ACC112 (cell line): ENCODE results near the gene SCG5.

Source experiments
- H2AFZ ChIP-seq: fragments of 200-600 bp; sonication (generic); one replicate; pipeline ENCODE4 v1.6.0; 2017; ENCODE audit warnings: antibody characterized with exemption, low read length; ENCODE audit not compliant: unreplicated experiment
- H3K27ac ChIP-seq: fragments of 200-600 bp; sonication (generic); 2 replicates; pipeline ENCODE4 v1.5.1; 2014; ENCODE audit warnings: low read depth, mild to moderate bottlenecking, antibody characterized with exemption, low read length, moderate library complexity
- H3K27me3 ChIP-seq: fragments of 200-600 bp; sonication (generic); 2 replicates; pipeline ENCODE4 v1.6.1; 2014; ENCODE audit warnings: mild to moderate bottlenecking, antibody characterized with exemption, low read length, moderate library complexity, mixed read lengths; ENCODE audit not compliant: insufficient read depth
- H3K36me3 ChIP-seq: fragments of 200-600 bp; sonication (generic); 2 replicates; pipeline ENCODE4 v1.6.1; 2016; ENCODE audit warnings: mild to moderate bottlenecking, antibody characterized with exemption, low read length, moderate library complexity, mixed read lengths; ENCODE audit not compliant: insufficient read depth
- H3K4me1 ChIP-seq: fragments of 200-600 bp; sonication (generic); one replicate; pipeline ENCODE4 v1.6.1; 2016; ENCODE audit warnings: low read length, mixed read lengths; ENCODE audit not compliant: insufficient read depth, unreplicated experiment, control insufficient read depth
- H3K4me3 ChIP-seq: fragments of 200-600 bp; sonication (generic); 2 replicates; pipeline ENCODE4 v1.5.1; 2014; ENCODE audit warnings: mild to moderate bottlenecking, low read depth, low read length
- H3K79me2 ChIP-seq: fragments of 200-600 bp; sonication (generic); one replicate; pipeline ENCODE4 v1.6.0; 2016; ENCODE audit warnings: low read length; ENCODE audit not compliant: control insufficient read depth, unreplicated experiment, insufficient read depth

SCG5 gene

DNA sequence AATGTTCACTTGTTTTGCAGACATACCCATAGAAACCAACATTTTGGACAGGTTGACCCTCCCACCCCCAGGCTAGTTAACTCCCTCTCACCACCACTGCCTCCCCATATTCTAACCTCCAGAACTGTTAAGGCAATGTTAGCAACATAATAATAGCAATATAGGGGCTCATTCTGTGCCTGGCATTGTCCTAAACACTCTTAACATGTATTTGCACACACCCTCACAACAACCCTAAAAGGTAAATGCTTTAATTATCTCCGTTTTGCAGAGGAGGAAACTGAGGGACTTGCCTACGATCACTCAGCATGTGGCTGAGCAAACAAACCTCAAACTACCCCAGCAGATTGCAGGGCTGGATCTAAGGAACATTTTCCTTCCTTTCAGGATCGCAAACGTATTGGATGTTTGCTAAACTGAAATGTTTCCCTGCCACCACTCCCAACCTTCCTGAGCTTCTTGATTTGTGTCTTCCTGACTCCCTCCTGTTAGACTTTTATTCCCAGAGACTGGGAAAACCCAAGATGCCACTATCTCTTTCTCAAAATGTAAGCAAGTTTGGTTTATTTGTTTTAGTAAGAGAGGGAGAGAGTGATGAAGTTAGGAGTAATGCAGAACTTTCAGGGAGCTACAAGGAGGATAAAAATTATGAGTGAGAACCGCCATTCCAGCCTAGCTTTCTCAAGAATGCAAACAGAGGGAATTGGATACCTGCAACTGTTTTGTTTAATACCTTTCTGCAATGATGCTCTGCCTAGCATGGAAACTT, 1.3 kb downstream of the SCG5 start:
- no peaks in the 10 kb centered on the region for H3K27me3 ChIP-seq
- no peak overlapping the region for H2AFZ ChIP-seq
- peaks cover 11% of the 10 kb centered on the region for H3K36me3 ChIP-seq
- no peak overlapping the region for H3K27ac ChIP-seq
- no peaks in the 10 kb centered on the region for H3K79me2 ChIP-seq
- H3K4me3 ChIP-seq: no peak overlapping the region
- no peaks in the 10 kb centered on the region for H3K4me1 ChIP-seq

DNA sequence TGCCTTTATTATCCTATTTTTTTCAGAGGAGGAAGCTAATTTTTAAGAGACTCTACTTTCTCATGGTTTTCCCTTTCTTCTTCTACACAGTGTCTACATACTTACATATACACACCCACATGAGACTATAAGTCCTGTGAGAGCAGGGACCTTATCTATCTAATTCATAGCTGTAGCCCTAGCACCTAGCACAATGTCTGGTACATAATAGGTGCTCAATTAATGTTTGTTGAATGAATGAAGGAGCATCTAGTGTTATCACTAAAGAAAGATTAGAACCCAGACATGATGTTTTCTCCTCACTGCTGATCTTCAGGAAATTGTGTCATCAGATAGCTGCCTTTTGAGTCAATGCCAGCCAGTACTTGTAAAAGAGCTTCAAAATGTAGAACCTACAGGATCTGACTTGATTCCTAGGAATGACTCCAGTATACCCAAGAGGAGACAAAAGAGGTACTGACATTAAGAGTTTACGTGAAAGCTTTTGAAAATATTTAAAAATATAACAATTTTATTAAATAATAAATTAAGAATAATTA, 2.5 kb downstream of the SCG5 start:
- Histone ChIP-seq H3K79me2 (no peaks in the 10 kb centered on the region), H2AFZ (no peak overlapping the region), H3K27me3 (no peaks in the 10 kb centered on the region), H3K36me3 (peaks cover 7% of the 10 kb centered on the region; the same call in 1 of the 2 replicates), H3K27ac (no peak overlapping the region), H3K4me3 (no peak overlapping the region), H3K4me1 (peaks cover under 1% of the 10 kb centered on the region)

DNA sequence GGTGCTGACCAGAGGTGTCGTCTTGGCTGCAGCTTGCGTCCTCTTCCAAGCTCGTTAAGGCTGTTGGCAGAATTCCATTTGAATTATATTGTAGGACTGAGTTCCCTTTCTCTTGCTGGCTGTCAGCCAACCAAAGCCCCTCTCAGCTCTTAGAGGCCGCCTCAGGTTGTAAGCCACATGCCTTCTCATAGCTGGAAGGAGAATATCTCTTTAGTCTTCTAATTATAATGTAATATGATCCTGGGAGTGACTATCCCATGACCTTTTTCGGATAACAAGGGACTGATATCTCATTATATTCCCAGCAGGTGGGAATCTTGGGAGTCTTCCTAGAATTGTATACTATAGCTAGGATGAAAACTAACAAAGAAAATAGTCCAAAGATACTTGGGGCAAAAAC, 4.8 kb downstream of the SCG5 start:
- no peak overlapping the region for H2AFZ ChIP-seq
- H3K4me1 ChIP-seq: peaks cover 6% of the 10 kb centered on the region
- no peaks in the 10 kb centered on the region for H3K27me3 ChIP-seq
- H3K36me3 ChIP-seq: peaks cover 3% of the 10 kb centered on the region; the same call in 1 of the 2 replicates
- H3K27ac ChIP-seq: no peak overlapping the region
- H3K79me2 ChIP-seq: no peaks in the 10 kb centered on the region
- H3K4me3 ChIP-seq: no peak overlapping the region

DNA sequence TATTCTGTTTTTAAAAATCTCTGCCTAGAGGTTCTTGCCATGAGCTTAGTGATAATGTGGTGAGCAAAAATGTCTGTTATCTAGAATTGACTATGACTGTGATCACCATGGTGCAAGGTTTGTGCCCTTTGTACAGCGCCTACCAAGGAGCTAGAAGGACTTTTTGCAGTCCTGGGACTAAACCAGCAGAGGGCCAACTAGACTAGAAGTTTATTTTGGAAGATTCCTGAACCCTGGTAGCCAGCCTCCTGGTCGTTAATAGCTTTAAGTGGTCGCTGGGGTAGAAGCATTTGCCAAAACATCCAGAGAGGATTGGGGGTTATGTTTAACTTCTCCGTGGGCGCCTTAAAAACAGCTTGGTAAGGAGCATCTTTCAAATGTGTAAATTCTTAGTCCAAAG, 7.8 kb downstream of the SCG5 start:
- H2AFZ ChIP-seq: peak overlapping the region; percentile 84
- no peaks in the 10 kb centered on the region for H3K79me2 ChIP-seq
- no peak overlapping the region for H3K27ac ChIP-seq
- H3K4me1 ChIP-seq: peaks cover 9% of the 10 kb centered on the region
- no peak overlapping the region for H3K4me3 ChIP-seq
- peaks cover 3% of the 10 kb centered on the region; the same call in 1 of the 2 replicates for H3K36me3 ChIP-seq
- no peaks in the 10 kb centered on the region for H3K27me3 ChIP-seq

DNA sequence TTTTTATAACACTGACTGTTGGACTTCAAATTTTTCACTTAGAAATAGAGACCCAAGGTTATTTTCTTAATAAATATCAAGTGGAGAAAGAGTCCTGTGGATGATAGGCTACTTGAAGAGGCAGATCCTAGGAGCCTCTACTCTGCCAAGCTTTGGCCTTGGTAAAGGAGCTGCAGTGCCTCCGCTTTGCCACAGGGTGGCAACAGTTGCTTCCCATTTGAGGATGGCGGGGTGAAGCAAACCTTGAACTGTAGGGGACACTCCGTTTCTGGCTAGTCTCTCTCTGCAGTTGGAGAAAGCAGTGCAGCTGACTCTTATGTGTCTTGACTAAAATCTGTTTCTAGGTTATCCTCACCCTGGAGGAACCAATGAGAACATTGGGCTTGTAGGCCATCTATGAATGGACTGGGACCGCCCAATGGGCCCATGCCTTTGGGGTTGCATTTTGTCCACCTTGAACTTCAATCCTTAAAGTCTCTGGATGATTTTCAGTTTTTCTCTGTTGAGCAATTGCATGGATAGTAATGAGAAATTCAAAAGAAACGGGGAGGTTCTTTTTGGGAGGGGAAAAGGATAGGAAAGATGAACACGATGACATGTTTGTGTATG, 9.8 kb downstream of the SCG5 start:
- Histone ChIP-seq H2AFZ (no peak overlapping the region), H3K4me3 (no peak overlapping the region), H3K36me3 (peaks cover 3% of the 10 kb centered on the region; the same call in 1 of the 2 replicates), H3K27me3 (no peaks in the 10 kb centered on the region), H3K79me2 (no peaks in the 10 kb centered on the region), H3K27ac (no peak overlapping the region), H3K4me1 (peaks cover 18% of the 10 kb centered on the region)

DNA sequence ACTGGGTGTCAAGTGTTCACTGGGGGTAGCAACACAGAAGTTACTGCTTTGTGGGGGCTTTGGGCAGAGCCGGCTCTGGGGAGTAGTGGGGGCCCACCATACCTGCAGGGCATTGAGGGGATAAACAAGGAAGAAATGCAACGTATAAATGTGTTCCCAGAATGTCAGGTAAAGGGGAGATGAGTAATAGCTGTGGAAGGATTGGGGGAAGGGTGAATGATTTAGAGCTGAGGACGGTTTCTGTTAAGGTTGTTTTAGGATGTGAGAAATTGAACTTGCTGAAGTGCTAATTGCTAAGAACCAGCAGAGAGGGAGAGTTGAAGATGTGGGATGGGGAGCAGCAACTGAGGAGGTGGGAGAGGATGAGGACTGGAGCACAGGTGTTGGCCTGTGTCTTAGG, 10.7 kb downstream of the SCG5 start:
- H3K36me3 ChIP-seq: no peaks in the 10 kb centered on the region; the same call in 1 of the 2 replicates
- no peak overlapping the region for H2AFZ ChIP-seq

DNA sequence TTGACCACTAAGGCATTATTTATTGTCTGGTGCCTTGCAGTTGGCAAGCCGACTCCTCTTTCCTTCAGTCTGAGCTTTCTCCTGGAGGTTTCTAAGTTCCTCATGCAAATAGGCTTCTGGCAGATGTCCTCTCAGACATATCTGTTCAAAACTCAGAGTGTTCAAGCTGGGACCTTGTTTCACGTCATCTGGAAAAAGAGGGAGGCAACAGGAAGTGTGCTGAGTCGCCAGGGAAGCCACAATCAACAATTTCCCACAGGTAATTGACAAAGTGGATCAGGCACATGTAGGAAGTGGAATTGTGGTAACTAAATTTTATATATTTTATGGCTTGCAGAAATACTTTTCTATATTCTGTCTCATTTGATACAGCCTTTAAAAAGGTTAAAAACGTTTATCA, 14.6 kb downstream of the SCG5 start:
- peaks cover 55% of the 10 kb centered on the region for H3K4me1 ChIP-seq

More for the DNA sequence above, 10.7 kb downstream of the SCG5 start:
- Histone ChIP-seq H3K27ac (no peak overlapping the region), H3K79me2 (no peaks in the 10 kb centered on the region), H3K4me1 (peaks cover 25% of the 10 kb centered on the region), H3K4me3 (no peak overlapping the region), H3K27me3 (no peaks in the 10 kb centered on the region)

DNA sequence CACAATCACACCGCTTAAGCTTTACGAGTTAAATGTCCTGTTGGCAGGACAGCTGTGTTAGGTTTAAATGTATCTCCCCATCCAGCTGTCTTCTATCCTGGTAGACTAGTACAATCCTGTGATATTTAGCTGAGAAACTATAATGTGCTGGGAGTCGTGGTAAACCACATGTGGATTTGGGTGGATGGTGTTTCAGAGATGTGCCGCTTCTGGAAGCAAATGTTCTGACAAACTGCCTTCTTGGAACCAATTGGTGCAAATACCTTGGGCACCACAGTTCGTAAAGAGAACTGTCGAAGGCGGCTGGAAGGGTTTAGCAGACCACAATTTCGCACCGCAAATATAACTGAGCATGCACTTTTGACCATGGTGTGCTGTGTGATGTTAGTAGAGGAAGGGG, 15.0 kb downstream of the SCG5 start:
- no peaks in the 10 kb centered on the region for H3K27me3 ChIP-seq
- no peak overlapping the region for H3K27ac ChIP-seq
- no peak overlapping the region for H2AFZ ChIP-seq
- H3K4me3 ChIP-seq: no peak overlapping the region
- no peaks in the 10 kb centered on the region; the same call in 1 of the 2 replicates for H3K36me3 ChIP-seq
- peaks cover 52% of the 10 kb centered on the region for H3K4me1 ChIP-seq
- H3K79me2 ChIP-seq: no peaks in the 10 kb centered on the region

More for the DNA sequence above, 14.6 kb downstream of the SCG5 start:
- no peak overlapping the region for H3K4me3 ChIP-seq
- H3K79me2 ChIP-seq: no peaks in the 10 kb centered on the region
- no peaks in the 10 kb centered on the region for H3K27me3 ChIP-seq
- no peak overlapping the region for H2AFZ ChIP-seq
- no peak overlapping the region for H3K27ac ChIP-seq
- no peaks in the 10 kb centered on the region; the same call in 1 of the 2 replicates for H3K36me3 ChIP-seq

DNA sequence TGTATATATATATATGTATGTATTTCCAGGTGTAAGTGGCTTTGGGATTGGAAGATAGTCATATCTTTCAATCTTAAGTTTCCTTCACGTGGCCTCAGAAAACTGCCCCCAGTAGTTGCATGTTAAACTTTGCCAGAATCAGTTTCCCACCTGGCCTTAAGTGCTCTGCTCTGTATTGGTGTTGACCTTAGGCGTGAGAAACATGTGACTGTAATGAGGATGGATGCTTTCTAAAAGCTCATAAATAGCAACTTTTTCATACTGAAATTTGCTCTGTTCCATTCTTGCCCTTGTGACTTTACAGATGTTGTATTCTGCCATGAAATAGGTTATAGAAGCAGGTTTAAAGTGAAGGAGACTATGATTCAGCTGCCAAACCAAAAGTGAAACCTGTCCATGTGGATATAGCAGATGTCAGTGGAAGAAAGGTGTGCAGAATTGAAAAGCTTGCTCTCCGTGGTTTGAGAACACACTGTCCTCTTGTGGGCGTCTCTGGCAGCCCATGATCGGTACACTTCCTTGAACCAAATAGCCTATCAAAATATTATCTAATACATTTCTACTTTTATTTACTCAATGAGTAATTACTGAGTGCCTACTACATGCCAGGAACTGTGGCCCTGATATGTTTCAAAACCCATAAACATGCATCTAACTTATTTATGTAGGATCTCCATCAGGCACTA, 15.8 kb downstream of the SCG5 start:
- peak overlapping the region; percentile 84 for H2AFZ ChIP-seq
- H3K27me3 ChIP-seq: no peaks in the 10 kb centered on the region
- H3K27ac ChIP-seq: peak overlapping the region; percentile 55
- peak overlapping the region; percentile 70 for H3K4me3 ChIP-seq
- H3K4me1 ChIP-seq: peaks cover 51% of the 10 kb centered on the region
- H3K79me2 ChIP-seq: no peaks in the 10 kb centered on the region
- no peaks in the 10 kb centered on the region; the same call in 1 of the 2 replicates for H3K36me3 ChIP-seq

DNA sequence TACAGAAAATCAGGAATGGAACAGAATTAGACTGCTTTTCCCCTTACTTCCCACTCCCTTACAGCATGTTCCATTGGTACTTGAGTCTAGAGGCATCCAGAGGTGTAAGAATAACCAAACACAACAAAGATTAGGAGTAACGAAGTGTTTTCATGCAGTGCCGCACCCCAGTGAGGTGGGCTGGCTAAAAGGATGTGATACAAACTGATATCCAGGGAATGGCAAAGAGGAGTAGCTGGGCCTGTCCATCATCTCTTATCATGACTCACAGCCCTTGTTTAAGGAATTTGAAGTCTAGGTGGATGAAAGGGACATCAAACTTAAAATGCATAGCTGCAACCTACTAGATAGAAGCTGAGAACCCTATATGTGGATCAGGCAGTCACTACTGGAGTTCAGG, 16.4 kb downstream of the SCG5 start:
- Histone ChIP-seq H2AFZ (peak overlapping the region; percentile 40), H3K27me3 (no peaks in the 10 kb centered on the region), H3K79me2 (no peaks in the 10 kb centered on the region), H3K4me3 (peak overlapping the region; percentile 42; the same call in 1 of the 2 replicates), H3K36me3 (no peaks in the 10 kb centered on the region; the same call in 1 of the 2 replicates), H3K4me1 (peaks cover 51% of the 10 kb centered on the region), H3K27ac (peak overlapping the region; percentile 55)
